ENCODE data around the gene STAC3.
"Not testable (repeated sequence)": the region's sequence is repeated elsewhere in the genome, so short reads cannot be mapped to it uniquely, and the experiment has no call there.

The STAC3 gene

GRCh38 chr12:57250956-57251355 lies at the start of gene STAC3:
STAC3 (minus strand) TSS chr12:57251187; CDS start chr12:57249636, 1,551 bp downstream.
- DNase-seq = peak; percentile 68

- DNase-seq = no peak
These were observed 48.6 kb upstream of the STAC3 start for GRCh38 chr12:57299514-57300016.

- DNase-seq = no peak
These were observed 45.3 kb upstream of the STAC3 start for GRCh38 chr12:57296291-57296690.

GRCh38 chr12:57282073-57282472 lies 31.1 kb upstream of the STAC3 start:
- not testable (repeated sequence) for DNase-seq

GRCh38 chr12:57280211-57281062 lies 29.4 kb upstream of the STAC3 start:
- no peak for DNase-seq

- DNase-seq = no peak
These were observed 27.7 kb upstream of the STAC3 start for GRCh38 chr12:57278465-57279381.

- DNase-seq = no peak
These were observed 26.1 kb upstream of the STAC3 start for GRCh38 chr12:57276935-57277563.

- DNase-seq = not testable (repeated sequence)
These were observed 25.2 kb upstream of the STAC3 start for GRCh38 chr12:57276233-57276632.

- no peak for DNase-seq
These were observed 22.5 kb upstream of the STAC3 start for GRCh38 chr12:57273516-57273915.

- peak; percentile 35 for DNase-seq
These were observed 21.6 kb upstream of the STAC3 start for GRCh38 chr12:57272337-57273151.

- no peak for DNase-seq
These were observed 20.0 kb upstream of the STAC3 start for GRCh38 chr12:57270966-57271470.

- DNase-seq = no peak
These were observed 17.3 kb upstream of the STAC3 start for GRCh38 chr12:57268264-57268663.

- no peak for DNase-seq
These were observed 15.7 kb upstream of the STAC3 start for GRCh38 chr12:57266681-57267080.

- DNase-seq = no peak
These were observed 12.1 kb upstream of the STAC3 start for GRCh38 chr12:57263096-57263495.

GRCh38 chr12:57262126-57262822 lies 11.3 kb upstream of the STAC3 start:
- DNase-seq = no peak

- DNase-seq = no peak
These were observed 10.5 kb upstream of the STAC3 start for GRCh38 chr12:57261428-57261865.

- no peak for DNase-seq
These were observed 9.4 kb upstream of the STAC3 start for GRCh38 chr12:57260366-57260765.

- DNase-seq = no peak
These were observed 8.3 kb upstream of the STAC3 start for GRCh38 chr12:57258977-57259970.

GRCh38 chr12:57255916-57256315 lies 4.9 kb upstream of the STAC3 start:
- DNase-seq = no peak
